ENCODE results near the gene PMAIP1.

PMAIP1 gene

GRCh38 chr18:59907172-59907571 is 7.4 kb downstream of the PMAIP1 start:
- H3K4me1 ChIP-seq (ENCODE audit: control insufficient read depth in 1 of 2, insufficient read depth in 2 of 2, low read length in 2 of 2) = no peaks in the 10 kb centered on the region

DNA sequence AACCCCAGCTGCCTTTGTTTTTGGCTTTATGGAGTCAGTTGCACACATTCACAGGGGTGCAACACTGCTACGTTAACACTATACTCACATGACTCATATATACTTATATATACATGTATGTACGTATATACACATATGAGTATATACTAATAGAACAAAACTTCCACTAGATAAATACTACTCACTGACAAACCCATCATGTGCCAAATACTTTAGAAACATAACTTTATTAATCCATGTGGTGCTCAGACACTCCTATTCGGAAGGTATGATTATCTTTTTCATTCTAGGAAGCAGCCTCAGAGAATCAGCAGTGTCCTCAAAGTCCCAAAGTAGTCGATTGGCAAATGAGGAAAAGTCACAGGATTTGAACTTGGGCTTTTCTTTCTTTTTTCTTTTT is 7.9 kb downstream of the PMAIP1 start:
- Histone ChIP-seq H2BK120ac (ENCODE audit: insufficient read depth, low read length, poor library complexity) (no peak overlapping the region), H3K27me3 (ENCODE audit: insufficient read depth, low read length) (no peaks in the 10 kb centered on the region), H3K27ac (ENCODE audit: low read depth, low read length) (no peak overlapping the region), H2BK12ac (ENCODE audit: low read length) (no peak overlapping the region), H3K36me3 (ENCODE audit: control insufficient read depth in 1 of 2, insufficient read depth in 2 of 2, low read length in 2 of 2) (peaks cover 0 to 2% of the 10 kb centered on the region in 2 experiments), H2AFZ (ENCODE audit: insufficient read depth, low read length, poor library complexity) (no peak overlapping the region), H4K12ac (ENCODE audit: low read depth, low read length) (no peak overlapping the region), H4K8ac (ENCODE audit: low read depth, low read length) (no peak overlapping the region), H3K9ac (ENCODE audit: low read length) (no peak overlapping the region), H4K91ac (ENCODE audit: low read depth, low read length) (no peak overlapping the region), H3K4me2 (ENCODE audit: low read length) (no peak overlapping the region), H3K9me3 (ENCODE audit: insufficient read depth, low read depth, low read length) (no peaks in the 10 kb centered on the region), H3K79me2 (ENCODE audit: control insufficient read depth, insufficient read depth, low read length, poor library complexity) (no peaks in the 10 kb centered on the region), H2AK5ac (ENCODE audit: low read length) (no peak overlapping the region), H3K4ac (ENCODE audit: low read depth, low read length) (no peak overlapping the region), H2BK5ac (ENCODE audit: low read depth, low read length, poor library complexity) (no peak overlapping the region), H3K4me3 (ENCODE audit: low read depth, low read length) (no peak overlapping the region), H3K79me1 (ENCODE audit: low read length) (no peaks in the 10 kb centered on the region), H3K4me1 (ENCODE audit: control insufficient read depth in 1 of 2, insufficient read depth in 2 of 2, low read length in 2 of 2) (no peaks in the 10 kb centered on the region), H3K18ac (ENCODE audit: low read length) (no peak overlapping the region), H3K23ac (ENCODE audit: low read length) (no peak overlapping the region), H3K14ac (ENCODE audit: low read length) (no peak overlapping the region)
- no CpG with 5 or more reads among the region's 4 CpGs for WGBS (ENCODE audit: extremely low coverage, insufficient coverage, insufficient read length)
- no peak for DNase-seq

More at GRCh38 chr18:59907172-59907571, 7.4 kb downstream of the PMAIP1 start:
- no peak overlapping the region for H3K4me3 ChIP-seq (ENCODE audit: low read depth, low read length)
- H2BK12ac ChIP-seq (ENCODE audit: low read length) = no peak overlapping the region
- no peak for DNase-seq
- no peaks in the 10 kb centered on the region for H3K79me1 ChIP-seq (ENCODE audit: low read length)
- no peak overlapping the region for H2AFZ ChIP-seq (ENCODE audit: insufficient read depth, low read length, poor library complexity)
- no CpG with 5 or more reads among the region's 5 CpGs for WGBS (ENCODE audit: extremely low coverage, insufficient coverage, insufficient read length)
- H3K4ac ChIP-seq (ENCODE audit: low read depth, low read length) = no peak overlapping the region
- no peak overlapping the region for H3K9ac ChIP-seq (ENCODE audit: low read length)
- H4K12ac ChIP-seq (ENCODE audit: low read depth, low read length) = no peak overlapping the region
- no peak overlapping the region for H3K23ac ChIP-seq (ENCODE audit: low read length)
- H4K91ac ChIP-seq (ENCODE audit: low read depth, low read length) = no peak overlapping the region
- no peak overlapping the region for H3K27ac ChIP-seq (ENCODE audit: low read depth, low read length)
- H2AK5ac ChIP-seq (ENCODE audit: low read length) = no peak overlapping the region
- H4K8ac ChIP-seq (ENCODE audit: low read depth, low read length) = no peak overlapping the region
- no peak overlapping the region for H3K14ac ChIP-seq (ENCODE audit: low read length)
- no peaks in the 10 kb centered on the region for H3K9me3 ChIP-seq (ENCODE audit: insufficient read depth, low read depth, low read length)
- peaks cover 0 to 2% of the 10 kb centered on the region in 2 experiments for H3K36me3 ChIP-seq (ENCODE audit: control insufficient read depth in 1 of 2, insufficient read depth in 2 of 2, low read length in 2 of 2)
- H3K4me2 ChIP-seq (ENCODE audit: low read length) = no peak overlapping the region
- no peak overlapping the region for H3K18ac ChIP-seq (ENCODE audit: low read length)
- H2BK5ac ChIP-seq (ENCODE audit: low read depth, low read length, poor library complexity) = no peak overlapping the region
- no peaks in the 10 kb centered on the region for H3K79me2 ChIP-seq (ENCODE audit: control insufficient read depth, insufficient read depth, low read length, poor library complexity)
- H2BK120ac ChIP-seq (ENCODE audit: insufficient read depth, low read length, poor library complexity) = no peak overlapping the region
- no peaks in the 10 kb centered on the region for H3K27me3 ChIP-seq (ENCODE audit: insufficient read depth, low read length)

- H4K8ac ChIP-seq (ENCODE audit: low read depth, low read length) = no peak overlapping the region
- H3K14ac ChIP-seq (ENCODE audit: low read length) = no peak overlapping the region
- H3K36me3 ChIP-seq (ENCODE audit: control insufficient read depth in 1 of 2, insufficient read depth in 2 of 2, low read length in 2 of 2) = peaks cover 0 to 2% of the 10 kb centered on the region in 2 experiments
- H3K79me2 ChIP-seq (ENCODE audit: control insufficient read depth, insufficient read depth, low read length, poor library complexity) = no peaks in the 10 kb centered on the region
- H3K18ac ChIP-seq (ENCODE audit: low read length) = no peak overlapping the region
- no peaks in the 10 kb centered on the region for H3K79me1 ChIP-seq (ENCODE audit: low read length)
- H2BK120ac ChIP-seq (ENCODE audit: insufficient read depth, low read length, poor library complexity) = no peak overlapping the region
- no peaks in the 10 kb centered on the region for H3K27me3 ChIP-seq (ENCODE audit: insufficient read depth, low read length)
- no peak overlapping the region for H3K23ac ChIP-seq (ENCODE audit: low read length)
- H4K91ac ChIP-seq (ENCODE audit: low read depth, low read length) = no peak overlapping the region
- H3K4ac ChIP-seq (ENCODE audit: low read depth, low read length) = no peak overlapping the region
- H2BK5ac ChIP-seq (ENCODE audit: low read depth, low read length, poor library complexity) = no peak overlapping the region
- H3K4me2 ChIP-seq (ENCODE audit: low read length) = no peak overlapping the region
- DNase-seq = no peak
- no peak overlapping the region for H2BK12ac ChIP-seq (ENCODE audit: low read length)
- no peak overlapping the region for H3K9ac ChIP-seq (ENCODE audit: low read length)
- no peak overlapping the region for H2AK5ac ChIP-seq (ENCODE audit: low read length)
- no peak overlapping the region for H4K12ac ChIP-seq (ENCODE audit: low read depth, low read length)
- no peaks in the 10 kb centered on the region for H3K9me3 ChIP-seq (ENCODE audit: insufficient read depth, low read depth, low read length)
- no peaks in the 10 kb centered on the region for H3K4me1 ChIP-seq (ENCODE audit: control insufficient read depth in 1 of 2, insufficient read depth in 2 of 2, low read length in 2 of 2)
- WGBS (ENCODE audit: extremely low coverage, insufficient coverage, insufficient read length) = no CpG with 5 or more reads among the region's 7 CpGs
- no peak overlapping the region for H3K27ac ChIP-seq (ENCODE audit: low read depth, low read length)
- H3K4me3 ChIP-seq (ENCODE audit: low read depth, low read length) = no peak overlapping the region
- no peak overlapping the region for H2AFZ ChIP-seq (ENCODE audit: insufficient read depth, low read length, poor library complexity)
These were observed 9.0 kb downstream of the PMAIP1 start for GRCh38 chr18:59908799-59909198.

GRCh38 chr18:59909289-59910036 is 9.7 kb downstream of the PMAIP1 start:
- no peak overlapping the region for H3K4ac ChIP-seq (ENCODE audit: low read depth, low read length)
- no peaks in the 10 kb centered on the region for H3K79me1 ChIP-seq (ENCODE audit: low read length)
- no peak overlapping the region for H3K27ac ChIP-seq (ENCODE audit: low read depth, low read length)
- no peaks in the 10 kb centered on the region for H3K4me1 ChIP-seq (ENCODE audit: control insufficient read depth in 1 of 2, insufficient read depth in 2 of 2, low read length in 2 of 2)
- no peaks in the 10 kb centered on the region for H3K9me3 ChIP-seq (ENCODE audit: insufficient read depth, low read depth, low read length)
- DNase-seq = no peak
- H3K36me3 ChIP-seq (ENCODE audit: control insufficient read depth in 1 of 2, insufficient read depth in 2 of 2, low read length in 2 of 2) = peaks cover 0 to 2% of the 10 kb centered on the region in 2 experiments
- peak overlapping the region; percentile 1 for H4K91ac ChIP-seq (ENCODE audit: low read depth, low read length)
- H4K12ac ChIP-seq (ENCODE audit: low read depth, low read length) = no peak overlapping the region
- no CpG with 5 or more reads among the region's 11 CpGs for WGBS (ENCODE audit: extremely low coverage, insufficient coverage, insufficient read length)
- H2AK5ac ChIP-seq (ENCODE audit: low read length) = no peak overlapping the region
- H3K79me2 ChIP-seq (ENCODE audit: control insufficient read depth, insufficient read depth, low read length, poor library complexity) = no peaks in the 10 kb centered on the region
- H3K14ac ChIP-seq (ENCODE audit: low read length) = no peak overlapping the region
- H3K18ac ChIP-seq (ENCODE audit: low read length) = no peak overlapping the region
- H2AFZ ChIP-seq (ENCODE audit: insufficient read depth, low read length, poor library complexity) = no peak overlapping the region
- no peaks in the 10 kb centered on the region for H3K27me3 ChIP-seq (ENCODE audit: insufficient read depth, low read length)
- no peak overlapping the region for H2BK5ac ChIP-seq (ENCODE audit: low read depth, low read length, poor library complexity)
- H4K8ac ChIP-seq (ENCODE audit: low read depth, low read length) = no peak overlapping the region
- no peak overlapping the region for H3K4me3 ChIP-seq (ENCODE audit: low read depth, low read length)
- no peak overlapping the region for H3K9ac ChIP-seq (ENCODE audit: low read length)
- no peak overlapping the region for H2BK120ac ChIP-seq (ENCODE audit: insufficient read depth, low read length, poor library complexity)
- no peak overlapping the region for H3K4me2 ChIP-seq (ENCODE audit: low read length)
- no peak overlapping the region for H3K23ac ChIP-seq (ENCODE audit: low read length)
- H2BK12ac ChIP-seq (ENCODE audit: low read length) = no peak overlapping the region
